ENCODE measurements around the gene SYNPO2L. TPM values are rescaled to one million over a fixed set of nuclear protein-coding genes. Genes with fewer than 3 reads are reported as not detected.

The SYNPO2L gene
- total RNA-seq, 6 donors from 2014 or later, result 0.54 to 0.84 (median 0.78) TPM; not detected in 3

GRCh38 chr10:73647211-73647874 is 8.5 kb downstream of the SYNPO2L start:
- Histone ChIP-seq H3K27me3 (no peaks in the 10 kb centered on the region), H3K4me3 (peak overlapping the region; percentile 59 to 73 (median 66)), H3K9me3 (no peaks in the 10 kb centered on the region), H3K36me3 (no peaks in the 10 kb centered on the region), H3K27ac (peak overlapping the region; percentile 20 to 68 (median 56)), H3K4me1 (peaks cover 8 to 34% (median 18%) of the 10 kb centered on the region in 4 donors)
- WGBS, 2 donors, result 11 to 58% methylated on average over 7 to 27 of the region's 32 CpGs
- peak; percentile 62 to 89 for DNase-seq
- TF ChIP-seq POLR2AphosphoS5 (IDR thresholded peaks at IDR 0.05) (no peak), CTCF (IDR thresholded peaks at IDR 0.05) (no peak), POLR2A (IDR thresholded peaks at IDR 0.05) (no peak), EP300 (IDR thresholded peaks at IDR 0.05) (no peak)
- peak; percentile 72 to 75 for ATAC-seq (ENCODE audit: low FRiP score in 2 of 2)

GRCh38 chr10:73646598-73647041 is 9.2 kb downstream of the SYNPO2L start:
- TF ChIP-seq EP300 (IDR thresholded peaks at IDR 0.05) (no peak), CTCF (IDR thresholded peaks at IDR 0.05) (no peak), POLR2A (IDR thresholded peaks at IDR 0.05) (no peak), POLR2AphosphoS5 (IDR thresholded peaks at IDR 0.05) (no peak)

GRCh38 chr10:73645251-73645650 is 10.6 kb downstream of the SYNPO2L start:
- Histone ChIP-seq H3K4me1 (peaks cover 8 to 44% (median 21%) of the 10 kb centered on the region in 4 donors), H3K27me3 (no peaks in the 10 kb centered on the region), H3K36me3 (no peaks in the 10 kb centered on the region), H3K4me3 (no peak overlapping the region), H3K27ac (no peak overlapping the region), H3K9me3 (no peaks in the 10 kb centered on the region)
- 47 to 71% methylated on average over 3 of the region's 3 CpGs for WGBS, 2 donors
- TF ChIP-seq POLR2AphosphoS5 (IDR thresholded peaks at IDR 0.05), result no peak
- ATAC-seq (ENCODE audit: low FRiP score in 2 of 2) (no peak), DNase-seq (no peak)

More at GRCh38 chr10:73646598-73647041, 9.2 kb downstream of the SYNPO2L start:
- DNase-seq, result no peak
- Histone ChIP-seq H3K9me3 (no peaks in the 10 kb centered on the region), H3K27me3 (no peaks in the 10 kb centered on the region), H3K36me3 (no peaks in the 10 kb centered on the region), H3K4me1 (peaks cover 8 to 37% (median 20%) of the 10 kb centered on the region in 4 donors), H3K4me3 (no peak overlapping the region), H3K27ac (peak overlapping the region in 2 of 4 donors; percentile 0 to 20)
- 93 to 97% methylated on average over 8 to 9 of the region's 9 CpGs for whole genome bisulfite sequencing, 2 donors
- no peak for ATAC-seq (ENCODE audit: low FRiP score in 2 of 2)

GRCh38 chr10:73644767-73645166 is 11.1 kb downstream of the SYNPO2L start:
- 47 to 75% methylated on average over 1 of the region's 1 CpG for WGBS, 2 donors

More at GRCh38 chr10:73644767-73645166, 11.1 kb downstream of the SYNPO2L start:
- no peaks in the 10 kb centered on the region for H3K27me3 ChIP-seq
- ATAC-seq (ENCODE audit: low FRiP score in 2 of 2) (no peak), DNase-seq (no peak)
- H3K4me1 ChIP-seq, result peaks cover 8 to 44% (median 22%) of the 10 kb centered on the region in 4 donors
- no peaks in the 10 kb centered on the region for H3K36me3 ChIP-seq
- no peaks in the 10 kb centered on the region for H3K9me3 ChIP-seq
- no peak overlapping the region for H3K27ac ChIP-seq
- TF ChIP-seq POLR2AphosphoS5 (IDR thresholded peaks at IDR 0.05) (no peak), CTCF (IDR thresholded peaks at IDR 0.05) (no peak), EP300 (IDR thresholded peaks at IDR 0.05) (no peak), POLR2A (IDR thresholded peaks at IDR 0.05) (no peak)
- no peak overlapping the region for H3K4me3 ChIP-seq
